ENCODE measurements around the gene RXFP4.
A peak's percentile ranks its signal among the peaks of the same experiment; 100 is the strongest.

Gene RXFP4

DNA sequence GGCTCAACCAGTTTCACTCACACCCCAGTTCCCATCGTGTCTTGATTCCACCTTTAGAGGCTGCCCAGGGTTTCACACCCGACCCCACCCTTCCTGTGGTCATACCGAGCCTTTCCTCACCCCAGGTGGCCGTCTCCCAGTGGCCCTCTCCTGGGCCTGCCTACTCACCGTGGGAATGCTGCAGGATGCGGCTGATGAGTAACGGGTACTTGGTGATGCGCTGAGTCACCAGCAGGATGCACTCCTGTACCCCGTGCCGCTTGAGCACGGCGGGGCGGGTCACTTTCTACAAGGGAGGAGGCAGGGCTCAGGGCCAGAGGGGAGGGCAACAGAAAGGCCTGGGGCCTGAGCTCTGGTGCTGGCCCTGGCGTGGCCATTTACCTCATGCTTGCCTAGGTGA, 20.5 kb downstream of the RXFP4 start:
- peak; percentile 51 for DNase-seq

DNA sequence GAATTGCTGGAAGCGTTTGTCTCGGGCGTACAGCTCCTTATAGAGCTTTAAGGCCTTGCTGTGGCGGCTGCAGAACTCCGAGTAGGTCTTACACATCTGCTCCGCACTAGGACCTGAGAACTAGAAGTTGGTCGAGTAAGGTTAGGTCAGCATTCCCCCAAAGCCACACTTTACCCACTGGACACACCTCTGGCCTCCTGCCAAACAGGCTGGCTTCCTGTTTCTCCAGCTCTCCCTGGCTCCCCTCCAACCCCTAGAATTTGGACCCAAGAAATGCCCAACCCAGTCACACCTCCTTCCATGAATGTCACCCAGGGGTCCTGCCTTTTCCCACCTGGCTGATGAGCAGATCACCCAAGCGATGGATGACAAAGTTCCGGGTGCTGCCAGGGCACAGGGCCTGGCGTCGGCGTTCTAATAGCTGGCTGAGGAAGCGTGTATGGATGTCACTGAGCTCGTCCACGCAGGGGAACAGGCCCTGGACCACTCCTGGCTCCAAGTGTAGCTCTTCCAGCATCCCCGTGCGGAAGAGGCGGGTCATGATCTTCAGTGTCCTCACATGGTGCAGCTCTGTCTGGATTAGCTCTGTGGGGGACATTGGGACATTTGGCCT, 21.3 kb downstream of the RXFP4 start:
- DNase-seq: no peak

DNA sequence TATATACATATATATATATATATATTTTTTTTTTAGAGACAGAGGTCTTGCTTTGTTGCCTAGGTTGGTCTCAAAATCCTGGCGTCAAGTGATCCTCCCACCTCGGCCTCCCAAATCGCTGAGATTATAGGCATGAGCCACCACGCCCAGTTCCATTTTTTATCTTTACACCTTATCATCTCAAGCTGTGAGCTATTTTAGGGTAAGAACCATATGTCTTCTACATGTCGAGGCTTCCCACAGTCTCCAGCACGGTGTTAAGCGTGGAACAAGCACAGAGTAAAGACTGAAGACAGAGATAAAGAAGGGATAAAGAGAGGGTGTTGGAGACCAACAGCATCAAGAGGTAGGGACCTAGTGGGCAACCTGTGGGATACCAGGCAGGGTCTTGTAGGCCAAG, 22.8 kb downstream of the RXFP4 start:
- DNase-seq: no peak

DNA sequence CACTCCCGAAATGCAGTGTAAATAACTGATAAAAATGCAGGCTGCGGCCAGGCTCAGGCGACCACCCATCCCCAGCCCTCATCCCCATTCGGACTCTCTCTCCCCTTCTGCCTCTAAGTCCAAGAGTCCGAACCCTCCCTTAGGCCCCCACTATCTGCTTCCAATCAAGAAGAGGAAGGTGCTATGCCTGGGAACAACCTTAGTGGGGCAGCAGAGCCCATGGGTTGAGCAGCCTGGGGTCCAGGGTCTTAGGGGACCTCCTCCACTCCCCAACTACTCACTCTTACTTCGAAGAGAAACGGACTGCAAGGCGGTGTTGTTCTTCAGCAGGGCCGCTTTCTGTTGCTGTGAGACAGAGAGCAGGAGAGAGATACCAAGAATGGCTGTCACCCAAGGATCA, 24.7 kb downstream of the RXFP4 start:
- DNase-seq: no peak

DNA sequence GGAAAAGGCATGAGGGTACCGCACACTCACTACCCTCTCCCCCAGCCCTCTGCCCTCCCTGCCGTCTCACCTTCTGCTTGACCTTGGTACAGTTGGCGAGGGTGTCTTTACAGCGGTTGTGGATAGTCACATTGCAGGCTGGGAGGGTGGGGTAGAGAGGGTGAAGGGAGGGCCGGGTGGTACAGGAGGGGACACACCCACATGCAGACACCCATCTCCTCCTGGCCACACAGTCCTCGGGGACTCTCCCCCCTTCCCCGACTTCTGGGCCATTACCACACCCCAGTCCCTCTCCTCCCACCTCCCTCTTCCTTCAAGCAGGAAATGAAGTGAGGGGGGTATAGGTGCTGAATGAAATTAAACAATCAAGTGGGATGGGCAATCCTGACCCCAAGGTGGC, 25.3 kb downstream of the RXFP4 start:
- no peak for DNase-seq

DNA sequence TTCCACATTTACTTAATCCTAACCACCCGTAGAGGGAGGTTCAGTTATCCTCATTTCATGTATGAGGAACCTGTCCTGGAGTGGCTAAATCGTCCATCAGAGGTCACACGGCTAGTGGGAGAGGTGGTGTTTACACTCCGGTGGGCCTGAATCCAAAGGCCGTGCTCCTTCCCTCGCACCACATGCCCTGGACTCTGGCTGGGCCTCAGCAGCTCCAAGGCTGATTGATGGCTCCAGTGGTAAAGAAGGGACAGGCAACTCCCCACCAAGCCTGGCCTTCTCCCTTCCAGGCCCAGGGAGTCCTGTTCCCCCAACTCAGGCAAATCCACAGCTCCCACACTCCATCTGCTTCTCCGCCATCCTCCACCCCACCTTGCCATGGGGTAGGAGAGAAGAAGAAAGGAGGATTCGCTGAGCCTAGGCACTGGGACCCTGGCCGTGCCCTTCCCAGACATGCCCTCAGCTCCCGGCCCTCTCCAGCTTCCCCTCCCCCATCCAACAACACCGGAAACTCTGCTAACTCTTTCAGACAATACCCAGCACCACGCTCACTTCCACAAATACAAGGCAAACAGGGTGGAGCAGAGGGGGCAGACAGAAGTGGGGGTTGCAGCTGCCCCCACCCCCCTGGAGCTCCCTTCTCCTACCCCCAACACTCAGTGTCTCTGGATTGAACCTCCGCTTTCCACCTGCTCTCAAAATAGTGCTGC, 26.1 kb downstream of the RXFP4 start:
- DNase-seq: peak; percentile 23

DNA sequence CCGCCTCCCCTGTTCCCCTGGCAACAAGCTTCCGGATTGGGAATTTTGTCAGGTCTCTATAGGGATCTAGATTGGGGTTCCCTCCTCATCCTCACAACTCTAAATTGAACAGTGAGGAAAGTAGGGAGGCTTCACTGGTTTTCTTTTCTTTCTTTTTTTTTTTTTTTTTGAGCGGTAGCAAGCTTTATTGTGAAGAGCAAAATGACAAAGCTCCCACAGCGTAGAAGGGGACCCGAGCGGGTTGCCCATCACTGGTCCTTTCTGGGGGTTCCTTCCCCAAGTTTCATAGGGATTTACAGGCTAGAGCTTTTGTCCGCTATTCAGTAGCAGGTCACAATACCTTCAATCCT, 26.6 kb downstream of the RXFP4 start:
- no peak for DNase-seq

DNA sequence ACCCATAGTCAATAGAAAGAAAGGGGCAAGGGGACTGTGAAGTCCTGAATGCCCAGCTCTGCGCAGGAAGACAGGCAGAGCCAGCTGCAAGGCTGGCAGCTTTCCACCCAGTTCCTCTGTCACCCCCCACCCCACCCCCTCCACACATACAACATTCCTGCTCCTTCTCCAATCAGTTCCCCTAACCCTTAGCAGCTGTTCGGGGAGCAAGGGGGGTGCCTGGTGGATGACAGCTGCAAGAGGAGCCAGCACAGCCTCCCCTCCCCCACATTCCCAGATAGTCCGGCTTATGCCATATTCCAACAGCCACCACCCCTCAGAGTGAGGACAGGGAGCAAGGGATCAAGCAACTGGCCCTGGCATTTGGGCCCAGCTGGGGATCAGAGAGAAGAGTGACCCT, 27.2 kb downstream of the RXFP4 start:
- no peak for DNase-seq

DNA sequence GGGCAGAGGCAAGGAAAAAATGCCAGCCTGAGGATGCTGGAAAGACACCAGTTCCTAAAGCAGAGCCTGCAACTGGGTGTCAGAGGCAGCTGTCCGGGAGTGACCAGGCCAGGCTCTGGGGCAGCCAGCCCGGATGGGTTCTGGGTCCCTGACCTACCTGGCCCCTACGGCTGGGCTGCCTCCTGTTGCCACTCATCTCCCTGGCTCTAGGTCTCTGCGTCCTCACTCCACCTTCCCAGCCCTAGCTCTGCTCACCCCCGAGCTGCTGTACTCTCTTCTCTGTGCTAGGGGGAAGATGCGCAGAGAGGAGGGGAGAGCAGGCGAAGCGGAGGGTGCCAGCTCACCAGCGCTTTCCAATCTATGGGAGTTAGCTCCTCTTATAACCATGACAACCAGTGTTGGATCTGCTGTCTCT, 27.9 kb downstream of the RXFP4 start:
- no peak for DNase-seq

DNA sequence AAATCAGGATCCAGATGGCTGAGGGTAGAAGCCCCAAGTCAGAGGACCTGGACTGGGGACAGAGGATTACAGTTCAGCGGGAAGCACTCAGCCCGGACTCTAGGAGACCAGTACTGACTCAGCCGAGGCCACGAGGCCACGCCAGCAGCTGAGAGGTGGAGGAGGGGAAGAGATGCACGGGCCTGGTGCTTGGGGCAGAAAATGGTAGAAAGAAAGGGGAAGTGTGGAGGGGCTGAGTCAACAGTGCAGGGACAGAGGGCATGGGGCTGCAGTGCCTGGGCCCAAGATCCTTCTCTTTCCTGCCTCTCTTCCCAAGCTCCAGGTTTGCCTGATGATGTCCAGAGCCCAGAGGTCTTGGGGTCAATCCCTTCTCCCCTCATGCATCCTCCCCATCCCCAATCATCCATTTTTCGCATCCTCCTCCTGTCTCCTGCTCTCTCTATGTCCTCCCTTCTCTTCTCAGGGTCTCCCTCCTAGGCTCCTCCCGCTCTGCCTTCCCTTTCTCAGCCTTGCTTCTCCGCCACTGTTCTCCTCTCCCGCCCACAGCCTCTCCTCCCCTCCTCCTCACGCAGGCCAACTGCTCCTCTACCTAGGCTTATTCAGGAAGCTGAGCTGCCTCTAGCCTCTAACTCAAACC, 29.2 kb downstream of the RXFP4 start:
- peak; percentile 50 for DNase-seq

DNA sequence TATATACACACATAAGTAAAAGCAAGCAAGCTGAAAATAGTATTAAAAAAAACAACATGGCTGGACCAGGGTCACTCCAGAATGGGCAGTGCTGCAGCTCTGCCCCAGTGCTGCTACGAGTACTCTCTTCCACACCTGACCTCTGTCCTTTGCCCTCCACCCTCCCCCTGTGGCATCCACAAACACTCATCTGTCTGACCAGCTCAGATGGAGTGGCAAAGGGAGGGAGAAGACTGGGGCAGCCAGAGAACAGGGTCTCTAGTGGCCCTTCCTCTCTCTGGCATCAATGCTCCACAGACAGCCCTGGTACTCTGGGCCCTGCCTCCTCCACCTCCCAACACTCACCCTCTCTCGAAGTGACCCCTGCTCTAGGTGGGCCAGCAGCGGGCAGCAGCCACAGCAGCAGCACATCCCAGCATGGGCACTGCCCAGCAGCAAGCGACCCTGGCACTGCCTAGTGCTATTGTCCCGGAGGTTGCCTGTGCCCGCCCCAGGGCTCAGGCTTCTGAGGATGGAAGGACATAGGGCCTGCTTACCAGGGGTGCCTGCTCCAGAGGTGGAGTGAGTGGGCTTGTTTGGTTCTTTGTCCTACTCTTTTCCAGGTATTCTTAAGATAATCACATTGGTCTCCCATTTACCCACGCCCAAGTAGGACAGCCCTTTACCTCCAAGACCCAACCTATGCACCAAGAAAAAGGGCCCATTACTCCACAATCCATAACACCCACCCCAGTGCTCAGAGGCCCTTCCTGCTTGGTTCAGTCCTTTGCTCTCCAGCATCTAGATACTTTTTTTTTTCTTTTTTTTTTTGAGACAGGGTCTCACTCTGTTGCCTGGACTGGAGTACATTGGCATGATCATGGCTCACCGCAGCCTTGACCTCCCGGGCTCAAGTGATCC, 30.7 kb downstream of the RXFP4 start:
- DNase-seq: no peak

DNA sequence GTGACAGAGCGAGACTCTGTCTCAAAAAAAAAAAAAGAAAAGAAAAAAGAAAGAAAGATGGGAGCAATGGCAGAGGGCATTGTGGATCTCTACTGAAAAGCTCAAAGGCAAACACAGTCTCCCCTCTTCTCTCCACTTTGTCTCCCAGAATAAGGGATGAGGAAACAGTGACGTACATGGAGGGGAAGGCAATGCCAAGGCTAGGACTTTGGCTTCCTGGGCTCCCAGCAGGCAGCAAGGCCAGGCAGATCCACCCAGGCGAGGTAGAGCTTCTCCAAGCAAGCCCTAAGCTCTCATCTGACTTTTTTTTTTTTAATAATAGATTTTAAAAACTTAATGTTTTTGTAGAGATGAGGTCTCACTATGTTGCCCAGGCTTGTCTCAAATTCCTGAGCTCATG, 32.3 kb downstream of the RXFP4 start:
- no peak for DNase-seq

DNA sequence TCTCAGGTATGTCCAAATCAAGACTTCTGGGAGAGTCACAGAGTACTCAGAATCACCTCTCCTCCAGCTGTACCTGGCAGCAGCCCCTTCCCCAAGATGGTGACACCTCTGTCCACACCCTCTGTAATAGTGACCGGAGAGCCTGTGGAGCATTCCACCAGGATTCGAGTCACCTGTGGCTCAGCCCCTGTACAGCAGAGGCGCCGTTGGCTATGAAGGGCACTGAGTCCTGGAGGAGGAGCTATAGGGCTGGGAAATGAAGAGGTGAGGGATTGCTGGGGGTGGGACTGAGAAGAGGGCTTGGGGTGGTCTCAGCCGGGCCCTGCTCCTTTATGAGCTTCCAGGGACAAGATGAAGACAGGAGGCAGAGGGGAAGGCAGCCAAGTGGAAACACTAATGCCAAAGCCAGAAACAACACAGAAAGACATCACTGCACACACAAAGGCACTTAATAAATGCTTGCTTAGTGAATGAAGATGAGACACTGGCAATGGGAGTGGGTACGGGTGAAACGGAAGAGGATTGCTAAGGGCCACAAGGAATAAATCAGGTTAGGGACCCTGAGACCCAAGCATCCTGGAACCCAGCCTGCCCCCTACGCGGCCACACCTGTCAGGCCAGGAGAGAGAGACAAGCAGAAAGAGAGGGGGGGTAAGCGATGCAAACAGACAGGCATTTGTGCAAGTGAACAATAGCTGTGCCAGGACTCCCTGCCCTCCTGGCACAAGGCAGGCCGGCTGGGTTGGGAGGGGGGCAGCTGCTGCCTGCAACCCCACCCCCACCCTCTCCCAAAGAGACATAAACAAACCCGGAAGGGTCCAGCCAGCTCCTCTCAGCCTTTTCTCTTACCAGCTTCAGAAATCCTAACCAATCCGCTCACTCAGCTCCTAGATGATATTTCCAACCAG, 33.0 kb downstream of the RXFP4 start:
- DNase-seq: no peak

DNA sequence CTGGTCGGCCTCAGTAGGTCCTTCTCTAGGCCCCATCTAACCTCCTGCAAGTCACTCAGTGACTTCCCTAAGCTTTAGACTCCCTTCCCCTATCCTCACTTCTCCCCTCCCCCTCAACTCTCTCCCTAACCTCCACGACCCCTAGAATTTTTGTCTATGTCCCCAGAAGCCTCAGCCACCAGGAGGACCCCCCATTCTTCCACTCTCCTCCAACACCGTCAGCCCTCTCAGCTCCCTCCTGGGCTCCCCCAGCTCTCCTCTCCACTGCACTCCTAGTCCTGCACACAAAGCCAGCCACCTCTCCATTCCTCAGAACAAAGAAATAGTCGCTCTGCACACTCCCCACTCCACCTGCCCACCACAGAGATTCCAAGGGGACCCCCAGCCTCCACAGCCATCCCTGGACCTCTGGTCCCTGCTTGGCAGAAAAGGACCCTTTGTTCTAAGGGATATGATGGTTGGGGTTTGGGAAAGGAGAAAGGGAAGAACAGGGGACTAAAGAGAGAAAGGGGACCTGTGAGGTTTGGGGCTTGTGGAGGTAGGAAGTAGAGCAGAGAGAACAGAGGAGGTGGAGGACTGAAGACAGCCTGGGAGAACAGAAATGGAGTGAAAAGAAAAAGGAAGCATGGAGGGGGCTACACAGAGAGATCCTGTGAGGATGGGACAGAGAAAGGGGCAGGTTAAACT, 34.1 kb downstream of the RXFP4 start:
- no peak for DNase-seq

DNA sequence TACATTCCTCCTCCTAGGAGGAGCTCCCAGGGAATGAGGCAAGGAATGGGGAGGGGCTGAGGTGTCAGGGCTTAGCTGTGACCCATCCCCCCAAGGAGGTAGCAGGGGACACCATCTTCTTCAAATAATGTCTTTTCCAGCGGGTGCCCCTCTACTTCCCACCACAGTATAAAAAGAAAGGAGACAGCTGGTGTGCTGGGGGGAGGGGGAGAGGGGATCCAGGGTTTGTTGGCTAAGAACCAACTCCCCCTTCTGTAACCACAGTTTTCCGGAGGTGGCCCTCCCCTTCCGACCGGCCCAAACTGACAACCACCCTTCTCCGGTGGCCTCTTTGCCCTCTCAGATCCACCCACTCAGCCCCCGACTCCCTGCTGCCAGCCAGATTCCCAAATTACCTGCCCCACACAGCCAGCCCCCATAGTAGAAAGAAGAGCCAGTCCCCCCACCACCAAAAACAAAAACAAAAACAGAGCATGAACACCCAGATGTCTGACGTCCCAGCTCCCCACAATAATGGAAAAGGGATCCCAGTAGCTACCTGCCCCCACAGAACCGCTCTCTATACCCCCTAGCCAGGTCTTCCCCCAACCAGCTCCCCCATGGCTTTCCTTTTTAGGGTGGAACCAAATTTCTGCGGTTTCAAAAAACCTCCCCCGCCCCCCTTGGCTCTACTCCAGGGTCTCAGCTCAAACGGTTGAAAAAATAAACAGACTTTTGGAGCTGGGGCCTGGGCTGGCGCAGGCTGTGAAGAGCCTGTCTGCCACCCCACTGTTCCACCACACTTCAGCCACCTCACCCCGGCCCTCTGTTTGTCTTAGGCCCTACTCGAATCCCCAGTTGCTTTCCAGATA, 34.8 kb downstream of the RXFP4 start:
- peak; percentile 63 for DNase-seq

DNA sequence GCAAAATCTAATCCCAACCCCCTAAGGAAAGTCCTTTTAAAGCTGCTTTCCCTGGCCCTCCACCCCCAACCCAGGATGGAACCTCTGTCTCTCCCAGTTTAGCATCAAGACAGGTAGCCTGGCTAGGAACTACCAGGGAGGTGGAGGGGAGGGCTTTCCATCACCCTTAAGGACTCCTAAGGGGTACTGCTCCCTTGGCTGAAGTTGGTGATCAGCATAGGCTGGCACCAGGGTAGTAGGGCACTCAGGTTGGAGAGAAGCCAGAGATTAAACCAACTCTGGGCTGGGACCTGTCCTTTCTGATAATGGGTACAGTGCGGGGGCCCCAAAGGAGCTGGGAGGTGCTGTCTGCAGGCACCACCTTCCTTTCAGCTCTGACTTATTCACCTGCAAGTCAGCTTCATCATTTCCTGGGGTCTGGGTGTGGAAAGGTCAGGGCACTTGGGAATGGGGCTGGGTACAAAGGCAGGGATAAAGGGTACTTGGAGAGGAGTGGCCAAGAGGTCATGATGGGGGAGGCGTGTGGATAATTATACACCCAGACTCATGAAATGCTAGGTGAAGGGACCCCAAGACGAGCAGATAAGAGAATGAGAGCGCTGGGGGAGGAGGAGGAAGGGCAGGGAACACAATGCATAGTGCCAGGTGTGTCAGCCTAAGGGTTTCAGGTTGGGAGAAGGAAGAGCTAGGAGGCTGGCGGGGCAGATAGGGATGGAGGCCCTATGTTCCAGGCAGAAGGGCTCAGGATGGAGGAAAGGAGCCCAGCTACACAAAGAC, 35.7 kb downstream of the RXFP4 start:
- DNase-seq: peak; percentile 24

DNA sequence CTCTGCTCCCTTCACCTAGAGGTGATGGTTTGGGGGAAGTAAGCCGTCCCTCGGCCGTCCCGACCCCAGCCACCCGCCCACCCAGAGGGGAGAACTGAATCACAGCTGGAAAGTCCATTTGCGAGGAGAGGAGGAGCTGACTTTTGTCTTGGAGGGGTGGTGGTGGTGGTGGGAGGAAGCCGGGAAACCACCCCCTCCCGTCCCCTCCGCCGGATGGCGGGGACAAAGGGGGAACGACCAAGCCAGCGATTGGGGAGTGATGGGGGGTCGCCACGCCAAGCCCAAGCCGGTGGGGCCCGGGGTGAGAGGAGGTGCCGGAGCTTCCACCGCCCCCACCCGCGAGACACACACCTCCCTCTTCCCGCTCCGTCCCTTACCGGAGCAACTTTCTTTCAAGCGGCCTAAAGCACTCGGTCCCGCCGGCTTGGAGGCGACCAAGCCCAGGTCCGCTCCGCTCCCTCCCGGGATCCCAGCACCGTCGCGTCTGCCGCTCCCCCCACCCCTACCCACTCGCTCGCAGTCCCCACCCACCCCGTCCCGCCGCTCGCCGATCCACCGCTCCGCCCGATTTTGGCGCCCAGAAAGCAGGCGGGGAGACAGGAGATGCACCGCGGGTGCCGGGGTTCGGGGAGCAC, 36.4 kb downstream of the RXFP4 start:
- peak; percentile 54 for DNase-seq

DNA sequence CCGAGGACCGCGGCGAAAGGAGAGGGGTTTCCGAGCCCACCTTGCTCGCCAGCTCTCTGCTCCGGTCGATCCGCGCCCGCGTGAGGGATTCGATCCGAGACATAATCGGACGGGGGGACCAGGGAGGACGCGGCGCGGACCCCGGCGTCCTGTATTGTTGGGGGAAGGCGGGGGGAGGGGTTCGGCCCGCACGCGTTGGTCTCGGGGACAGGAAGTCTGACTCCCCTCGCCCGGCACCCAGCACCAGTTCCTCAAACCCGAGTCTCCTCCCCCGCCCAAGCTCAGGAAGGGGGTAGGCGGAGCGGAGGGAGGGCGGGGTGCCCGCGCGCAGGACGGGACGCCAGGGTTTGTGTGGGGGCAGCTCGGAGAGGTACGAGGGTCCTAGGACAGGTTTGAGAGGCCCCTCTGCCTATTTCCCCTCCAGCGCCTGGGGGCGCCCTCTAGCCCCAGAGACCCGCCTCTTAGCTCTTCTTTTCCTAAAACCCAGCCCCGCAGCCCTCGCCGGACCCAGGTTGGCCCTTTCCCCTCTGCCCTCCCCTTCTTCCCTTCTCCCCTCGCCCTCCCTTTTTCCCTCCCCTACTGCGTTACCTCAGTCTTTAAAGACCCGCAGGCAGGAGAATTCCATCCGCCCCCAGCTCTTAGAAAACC, 37.0 kb downstream of the RXFP4 start, which contains the start of gene ARHGEF2:
Gene ARHGEF2 (minus strand): TSS at position 223 of the 648 bp plus-strand sequence. CDS start 120 bp downstream, at position 103.
- peak; percentile 91 for DNase-seq

DNA sequence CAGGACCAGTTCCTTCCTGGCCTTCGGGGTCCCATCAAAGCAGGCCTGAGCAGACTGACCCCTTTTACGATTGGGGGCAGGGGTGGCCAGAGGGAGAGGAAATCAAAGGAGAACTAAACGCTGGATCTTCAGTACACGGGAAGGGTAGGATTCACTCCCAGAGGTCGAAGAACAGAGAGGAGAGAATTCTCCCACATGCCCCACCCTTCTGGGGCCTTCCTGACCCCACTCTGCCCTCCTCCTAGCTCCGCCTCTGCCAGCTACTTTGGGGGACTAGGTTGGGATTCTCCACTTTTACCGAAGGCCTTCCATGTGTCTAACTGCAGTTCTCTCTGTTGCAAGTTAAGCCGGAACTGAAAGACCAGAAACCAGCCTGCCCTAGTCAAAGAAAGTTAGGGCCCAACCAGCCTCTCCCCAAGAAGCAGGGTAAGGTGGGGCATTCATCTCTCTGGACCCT, 37.6 kb downstream of the RXFP4 start:
- peak; percentile 41 for DNase-seq
